Gastroesophageal sphincter (tissue), 4 donors: ENCODE data around the gene TRIM58. TPM values are rescaled to one million over a fixed set of nuclear protein-coding genes. Genes with fewer than 3 reads are reported as not detected.

ENCODE experiments used
- ATAC-seq: fragments of 150-250 bp; one replicate; pipeline ENCODE4 v1.9.1; 2016; ENCODE audit warnings: mild to moderate bottlenecking, moderate library complexity
- H3K27ac ChIP-seq, 4 donors: fragments of 200-600 bp; sonication (generic) in 3 of 4; 1 replicate in 3 of 4; 2 replicates in 1 of 4; pipeline ENCODE4 v1.5.1; 2016 to 2019
- H3K27me3 ChIP-seq: fragments of 200-600 bp; sonication (generic); one replicate; pipeline ENCODE4 v1.5.1; 2019
- H3K36me3 ChIP-seq, 2 donors: fragments of 200-600 bp; sonication (generic); one replicate each; pipeline ENCODE4 v1.5.1; 2019; ENCODE audit warnings: control low read depth in 1 of 2
- H3K4me1 ChIP-seq, 3 donors: fragments of 200-600 bp; sonication (generic); 1 replicate in 2 of 3; 2 replicates in 1 of 3; pipeline ENCODE4 v1.5.1; 2016 to 2019; ENCODE audit warnings: control low read depth in 2 of 3
- H3K4me3 ChIP-seq, 2 donors: fragments of 200-600 bp; sonication (generic); one replicate each; pipeline ENCODE4 v1.5.1; 2019; ENCODE audit warnings: mild to moderate bottlenecking in 1 of 2, moderate library complexity in 1 of 2
- H3K9me3 ChIP-seq, 3 donors: fragments of 200-600 bp; sonication (generic); one replicate each; pipeline ENCODE4 v1.5.1; 2017 to 2019; ENCODE audit warnings: control low read depth in 2 of 3
- CTCF ChIP-seq, 4 experiments: fragments of 200-600 bp in 2 of 4; fragments of 450-650 bp in 2 of 4; sonication (generic) in 1 of 4; IDR thresholded peaks; one replicate each; pipeline ENCODE4 v1.5.1; 2017 to 2019; ENCODE audit warnings: antibody characterized with exemption in 4 of 4, mild to moderate bottlenecking in 2 of 4, moderate library complexity in 2 of 4
- EP300 ChIP-seq: sonication (generic); formaldehyde crosslinking; IDR thresholded peaks from one replicate; pipeline ENCODE4 v1.6.1; 2017; ENCODE audit warnings: antibody characterized with exemption, mild to moderate bottlenecking
- POLR2A ChIP-seq, 2 donors: fragments of 450-650 bp; IDR thresholded peaks; one replicate each; pipeline ENCODE4 v1.6.1; 2017; ENCODE audit warnings: antibody characterized with exemption in 2 of 2, mild to moderate bottlenecking in 2 of 2, moderate library complexity in 1 of 2
- POLR2AphosphoS5 ChIP-seq: sonication (generic); formaldehyde crosslinking; IDR thresholded peaks from one replicate; pipeline ENCODE4 v1.6.1; 2017; ENCODE audit warnings: antibody characterized with exemption
- WGBS, 2 donors: methylation state at CpG; one replicate each; pipeline ENCODE4 v1.1.5; 2018; ENCODE audit warnings: low coverage in 1 of 2; 5-methylcytosine and 5-hydroxymethylcytosine counted together
- total RNA-seq, 4 donors: library from RNA; depleted of rRNA; stranded (reverse); fragments of >200 nt; gene quantifications; one replicate each; pipeline ENCODE4 v1.1.0, GENCODE V29; 2016

TRIM58 gene
- total RNA-seq, 4 donors from 2014 or later, result 0.81 to 9.1 (median 0.89) TPM; not detected in 1

GRCh38 chr1:247904122-247904521, 47.1 kb downstream of the TRIM58 start:
- H3K9me3 ChIP-seq, result peaks cover 0 to 4% (median 0%) of the 10 kb centered on the region in 3 donors
- no peak for TF ChIP-seq POLR2AphosphoS5
- no peak for TF ChIP-seq EP300
- no peak for TF ChIP-seq POLR2A (IDR thresholded peaks at IDR 0.05)
- TF ChIP-seq CTCF (IDR thresholded peaks at IDR 0.05), result no peak
- no peaks in the 10 kb centered on the region for H3K36me3 ChIP-seq
- H3K27ac ChIP-seq, result no peak overlapping the region
- H3K27me3 ChIP-seq, result no peaks in the 10 kb centered on the region
- 81 to 92% methylated on average over 3 to 6 of the region's 6 CpGs for WGBS, 2 donors
- H3K4me3 ChIP-seq, result no peak overlapping the region
- no peaks in the 10 kb centered on the region for H3K4me1 ChIP-seq
- no peak for ATAC-seq

- no peak overlapping the region for H3K27ac ChIP-seq
- no peaks in the 10 kb centered on the region for H3K36me3 ChIP-seq
- TF ChIP-seq CTCF (IDR thresholded peaks at IDR 0.05) (no peak), EP300 (no peak)
- ATAC-seq, result no peak
- H3K27me3 ChIP-seq, result no peaks in the 10 kb centered on the region
- 80% methylated on average over 2 of the region's 13 CpGs; no CpG with 5 or more reads in 1 of the 2 donors for WGBS, 2 donors
- no peaks in the 10 kb centered on the region for H3K4me1 ChIP-seq
- no peak overlapping the region for H3K4me3 ChIP-seq
- peaks cover 0 to 4% (median 0%) of the 10 kb centered on the region in 3 donors for H3K9me3 ChIP-seq
Measured at GRCh38 chr1:247905181-247905580, 48.2 kb downstream of the TRIM58 start.

- peak overlapping the region in 1 of 2 donors; percentile 8 for H3K4me3 ChIP-seq
- no peak for ATAC-seq
Measured at GRCh38 chr1:247905910-247906503, 49.0 kb downstream of the TRIM58 start.

GRCh38 chr1:247906504-247907047, 49.6 kb downstream of the TRIM58 start:
- Histone ChIP-seq H3K9me3 (peaks cover 0 to 4% (median 0%) of the 10 kb centered on the region in 3 donors), H3K4me1 (no peaks in the 10 kb centered on the region), H3K27ac (no peak overlapping the region), H3K36me3 (no peaks in the 10 kb centered on the region), H3K27me3 (no peaks in the 10 kb centered on the region), H3K4me3 (peak overlapping the region in 1 of 2 donors; percentile 8)
- WGBS, 2 donors, result 42 to 46% methylated on average over 5 to 7 of the region's 7 CpGs
- no peak for TF ChIP-seq EP300
- TF ChIP-seq CTCF (IDR thresholded peaks at IDR 0.05), result no peak
- no peak for TF ChIP-seq POLR2AphosphoS5
- no peak for TF ChIP-seq POLR2A (IDR thresholded peaks at IDR 0.05)
- no peak for ATAC-seq

More at GRCh38 chr1:247905910-247906503, 49.0 kb downstream of the TRIM58 start:
- TF ChIP-seq POLR2A (IDR thresholded peaks at IDR 0.05), result no peak
- no peak for TF ChIP-seq CTCF (IDR thresholded peaks at IDR 0.05)
- TF ChIP-seq EP300, result no peak
- no peak for TF ChIP-seq POLR2AphosphoS5
- 80 to 85% methylated on average over 6 to 7 of the region's 9 CpGs for WGBS, 2 donors
- H3K36me3 ChIP-seq, result no peaks in the 10 kb centered on the region
- H3K4me1 ChIP-seq, result no peaks in the 10 kb centered on the region
- H3K27me3 ChIP-seq, result no peaks in the 10 kb centered on the region
- no peak overlapping the region for H3K27ac ChIP-seq
- H3K9me3 ChIP-seq, result peaks cover 0 to 4% (median 0%) of the 10 kb centered on the region in 3 donors

GRCh38 chr1:247908766-247909165, 51.8 kb downstream of the TRIM58 start:
- TF ChIP-seq CTCF (IDR thresholded peaks at IDR 0.05) (no peak), POLR2A (IDR thresholded peaks at IDR 0.05) (no peak), EP300 (no peak), POLR2AphosphoS5 (no peak)
- no peaks in the 10 kb centered on the region for H3K4me1 ChIP-seq
- no peaks in the 10 kb centered on the region for H3K36me3 ChIP-seq
- H3K4me3 ChIP-seq, result no peak overlapping the region
- no peak overlapping the region for H3K27ac ChIP-seq
- no peak for ATAC-seq
- peaks cover 0 to 4% (median 0%) of the 10 kb centered on the region in 3 donors for H3K9me3 ChIP-seq
- H3K27me3 ChIP-seq, result no peaks in the 10 kb centered on the region
- WGBS, 2 donors, result 75 to 78% methylated on average over 4 to 5 of the region's 5 CpGs
